Prostate gland (tissue), 2 donors: Measurements from ENCODE around the gene SEMA6B.

Experiments
- POLR2A ChIP-seq: fragments of 450-650 bp; IDR thresholded peaks from one replicate; pipeline ENCODE4 v1.6.1; 2016; ENCODE audit warnings: antibody characterized with exemption, mild to moderate bottlenecking
- POLR2AphosphoS5 ChIP-seq: sonication (generic); formaldehyde crosslinking; IDR thresholded peaks from one replicate; pipeline ENCODE4 v1.6.1; 2017; ENCODE audit warnings: antibody characterized with exemption
- TF ChIP-seq, protein P1 (sequence below), 4 experiments: fragments of 200-600 bp in 2 of 4; fragments of 450-650 bp in 2 of 4; sonication (generic) in 2 of 4; IDR thresholded peaks; 1 replicate in 3 of 4; 2 replicates in 1 of 4; pipeline ENCODE4 v1.5.1; 2016 to 2019; ENCODE audit warnings: antibody characterized with exemption in 4 of 4, mild to moderate bottlenecking in 2 of 4, moderate library complexity in 2 of 4

- TF ChIP-seq, protein P1, sequence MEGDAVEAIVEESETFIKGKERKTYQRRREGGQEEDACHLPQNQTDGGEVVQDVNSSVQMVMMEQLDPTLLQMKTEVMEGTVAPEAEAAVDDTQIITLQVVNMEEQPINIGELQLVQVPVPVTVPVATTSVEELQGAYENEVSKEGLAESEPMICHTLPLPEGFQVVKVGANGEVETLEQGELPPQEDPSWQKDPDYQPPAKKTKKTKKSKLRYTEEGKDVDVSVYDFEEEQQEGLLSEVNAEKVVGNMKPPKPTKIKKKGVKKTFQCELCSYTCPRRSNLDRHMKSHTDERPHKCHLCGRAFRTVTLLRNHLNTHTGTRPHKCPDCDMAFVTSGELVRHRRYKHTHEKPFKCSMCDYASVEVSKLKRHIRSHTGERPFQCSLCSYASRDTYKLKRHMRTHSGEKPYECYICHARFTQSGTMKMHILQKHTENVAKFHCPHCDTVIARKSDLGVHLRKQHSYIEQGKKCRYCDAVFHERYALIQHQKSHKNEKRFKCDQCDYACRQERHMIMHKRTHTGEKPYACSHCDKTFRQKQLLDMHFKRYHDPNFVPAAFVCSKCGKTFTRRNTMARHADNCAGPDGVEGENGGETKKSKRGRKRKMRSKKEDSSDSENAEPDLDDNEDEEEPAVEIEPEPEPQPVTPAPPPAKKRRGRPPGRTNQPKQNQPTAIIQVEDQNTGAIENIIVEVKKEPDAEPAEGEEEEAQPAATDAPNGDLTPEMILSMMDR (IDR thresholded peaks at IDR 0.05): no peak
- TF ChIP-seq POLR2AphosphoS5 (no peak), POLR2A (no peak)
Measured at GRCh38 chr19:4547303-4548237, 11.9 kb downstream of the SEMA6B start.
